K562 (cell line): ENCODE measurements around the gene THYN1. TPM values are rescaled to one million over a fixed set of nuclear protein-coding genes. Genes with fewer than 3 reads are reported as not detected.

ENCODE experiments used
- EZH2 ChIP-seq: IDR thresholded peaks from 2 replicates; pipeline ENCODE4 v1.6.1; 2012; ENCODE audit warnings: low read depth, mild to moderate bottlenecking, inconsistent platforms, low read length, borderline replicate concordance
- GATAD2B ChIP-seq: fragments of 450-650 bp; IDR thresholded peaks from 2 replicates; pipeline ENCODE4 v1.6.1; 2017; ENCODE audit warnings: mild to moderate bottlenecking, borderline replicate concordance
- MTF1 ChIP-seq: fragments of 250-450 bp; sonication (Bioruptor Pico); IDR thresholded peaks from 2 replicates; pipeline ENCODE4 v1.9.0; 2021; ENCODE audit warnings: moderate library complexity, mild to moderate bottlenecking, inconsistent platforms, borderline replicate concordance
- NCOR1 ChIP-seq: fragments of 450-650 bp; IDR thresholded peaks from 2 replicates; pipeline ENCODE4 v1.6.1; 2016; ENCODE audit warnings: mild to moderate bottlenecking, moderate library complexity
- RFX5 ChIP-seq: IDR thresholded peaks from 2 replicates; pipeline ENCODE4 v1.6.1; 2011; ENCODE audit warnings: low read depth, mild to moderate bottlenecking, improper control_type of control experiment, low read length
- ZBTB17 ChIP-seq: fragments of 450-650 bp; formaldehyde crosslinking; IDR thresholded peaks from 2 replicates; pipeline ENCODE4 v1.4.0; 2020; ENCODE audit warnings: mild to moderate bottlenecking
- ZNF41 ChIP-seq: fragments of 250-450 bp; sonication (Bioruptor Pico); conservative IDR thresholded peaks from 2 replicates; pipeline ENCODE4 v1.4.0; 2020; ENCODE audit warnings: mild to moderate bottlenecking
- ZNF644 ChIP-seq: fragments of 200-800 bp; sonication (Bioruptor generic); IDR thresholded peaks from 2 replicates; pipeline ENCODE4 v1.6.1; 2016; ENCODE audit warnings: low read depth, missing genetic modification characterization, missing compliant biosample characterization
- polyA plus RNA-seq, 8 experiments: library from polyadenylated mRNA; depleted of rRNA in 4 of 8; stranded (reverse) in 5 of 8; unstranded in 3 of 8; fragments of >200 nt; fragmentation: Nextera tagmentation in 2 of 8; fragmentation: Illumina TruSeq in 1 of 8; extraction: Ambion mirVana in 2 of 8; extraction: Trizol in 1 of 8; gene quantifications; 2 replicates each; pipeline versions ENCODE4 v1.2.1 to v1.2.3, GENCODE V29; 2011 to 2014; ENCODE audit warnings: inconsistent platforms in 1 of 8, missing spikeins in 1 of 8
- total RNA-seq, 7 experiments: library from RNA; depleted of rRNA in 6 of 7; stranded (reverse); fragments of >200 nt in 6 of 7; fragmentation: Illumina TruSeq in 2 of 7; extraction: Trizol in 2 of 7; gene quantifications; 2 replicates each; pipeline versions ENCODE4 v1.2.1 to v1.2.3, GENCODE V29; 2011 to 2021; ENCODE audit warnings: low replicate concordance in 1 of 7
- TF ChIP-seq, protein P1 (sequence below): conservative IDR thresholded peaks from 2 replicates; pipeline ENCODE4 v1.6.1; 2011; ENCODE audit warnings: low read depth, mild to moderate bottlenecking, low read length; ENCODE audit not compliant: control insufficient read depth
- TF ChIP-seq, protein P2 (sequence below), 3 experiments: fragments of 200-800 bp in 1 of 3; sonication (Bioruptor generic) in 1 of 3; sonication (generic) in 1 of 3; formaldehyde crosslinking in 1 of 3; IDR thresholded peaks; 2 replicates each; pipeline versions ENCODE4 v1.6.1 to v1.8.0; 2016 to 2022; ENCODE audit warnings: mild to moderate bottlenecking in 2 of 3, missing compliant biosample characterization in 2 of 3, missing genetic modification characterization in 2 of 3, missing genetic modification reagents in 1 of 3
- TF ChIP-seq, protein P3 (sequence below): fragments of 200-800 bp; sonication (Bioruptor generic); IDR thresholded peaks from 2 replicates; pipeline ENCODE4 v1.6.1; 2017; ENCODE audit warnings: missing genetic modification characterization, missing compliant biosample characterization
- TF ChIP-seq, protein P4 (sequence below), 2 experiments: fragments of 450-650 bp; formaldehyde crosslinking in 1 of 2; IDR thresholded peaks; 2 replicates each; pipeline versions ENCODE4 v1.4.0 to v1.6.1; 2014 to 2020; ENCODE audit warnings: mild to moderate bottlenecking in 2 of 2, borderline replicate concordance in 1 of 2, low read depth in 1 of 2

The THYN1 gene
- total and polyA plus RNA-seq, 9 of the 15 experiments (the other 6 are each of a cell fraction or from before 2014, with no cell fraction given), result 54.9 to 279 (median 104) TPM

DNA sequence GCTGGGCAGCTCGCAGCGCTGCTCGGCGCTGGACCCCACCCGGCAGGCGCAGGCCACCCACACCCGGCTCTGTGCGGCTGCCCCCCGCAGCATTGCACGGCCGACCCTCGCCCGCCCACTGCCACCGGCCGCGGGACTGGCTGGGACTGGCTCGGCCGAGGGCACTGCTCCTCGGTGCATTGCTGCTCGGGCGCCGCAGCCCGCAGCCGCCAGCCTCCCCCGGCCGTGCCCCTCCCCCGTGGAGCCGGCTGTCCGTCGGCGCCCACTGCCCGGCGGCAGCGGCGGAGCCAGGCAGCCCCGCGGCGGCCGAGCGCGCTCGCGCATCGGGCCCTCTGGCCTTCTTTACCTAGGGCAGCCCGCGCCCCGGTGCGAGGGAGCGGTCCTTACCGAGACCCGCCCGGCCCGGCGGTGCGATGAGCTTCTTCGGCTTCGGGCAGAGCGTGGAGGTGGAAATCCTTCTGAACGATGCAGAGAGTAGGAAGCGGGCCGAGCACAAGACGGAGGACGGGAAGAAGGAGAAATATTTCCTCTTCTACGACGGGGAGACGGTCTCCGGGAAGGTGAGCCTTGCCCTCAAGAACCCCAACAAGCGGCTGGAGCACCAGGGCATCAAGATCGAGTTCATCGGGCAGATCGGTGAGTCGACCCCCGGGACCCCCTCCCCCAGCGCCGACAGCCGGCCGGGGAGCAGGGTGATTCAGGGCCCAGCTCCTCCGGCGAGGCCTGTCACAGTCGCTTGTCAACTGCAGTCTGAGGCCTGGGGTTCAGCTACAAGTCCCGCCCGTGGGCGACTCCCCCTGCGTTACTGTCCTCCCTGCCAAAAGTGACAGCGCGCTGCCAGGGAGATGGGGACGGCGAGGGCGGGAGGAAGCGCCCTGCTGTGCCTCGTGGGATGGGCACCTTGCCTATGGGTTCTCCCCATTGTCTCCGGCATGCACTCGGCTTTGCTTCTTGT lies 28.2 kb downstream of the THYN1 start (continued):
- TF ChIP-seq, protein P1, sequence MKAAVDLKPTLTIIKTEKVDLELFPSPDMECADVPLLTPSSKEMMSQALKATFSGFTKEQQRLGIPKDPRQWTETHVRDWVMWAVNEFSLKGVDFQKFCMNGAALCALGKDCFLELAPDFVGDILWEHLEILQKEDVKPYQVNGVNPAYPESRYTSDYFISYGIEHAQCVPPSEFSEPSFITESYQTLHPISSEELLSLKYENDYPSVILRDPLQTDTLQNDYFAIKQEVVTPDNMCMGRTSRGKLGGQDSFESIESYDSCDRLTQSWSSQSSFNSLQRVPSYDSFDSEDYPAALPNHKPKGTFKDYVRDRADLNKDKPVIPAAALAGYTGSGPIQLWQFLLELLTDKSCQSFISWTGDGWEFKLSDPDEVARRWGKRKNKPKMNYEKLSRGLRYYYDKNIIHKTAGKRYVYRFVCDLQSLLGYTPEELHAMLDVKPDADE, result peak; percentile 43; the same call in 1 of the 2 replicates
- TF ChIP-seq RFX5 (no peak), MTF1 (CRISPR knock-in tag) (no peak), NCOR1 (no peak), EZH2 (no peak), ZBTB17 (CRISPR knock-in tag) (no peak), ZNF644 (no peak), GATAD2B (peak; percentile 85; the same call in 1 of the 2 replicates), ZNF41 (no peak)
- TF ChIP-seq, protein P2, sequence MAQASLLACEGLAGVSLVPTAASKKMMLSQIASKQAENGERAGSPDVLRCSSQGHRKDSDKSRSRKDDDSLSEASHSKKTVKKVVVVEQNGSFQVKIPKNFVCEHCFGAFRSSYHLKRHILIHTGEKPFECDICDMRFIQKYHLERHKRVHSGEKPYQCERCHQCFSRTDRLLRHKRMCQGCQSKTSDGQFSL (CRISPR knock-in tag; IDR thresholded peaks at IDR 0.05), result no peak
- TF ChIP-seq, protein P2 (tag; IDR thresholded peaks at IDR 0.05), result no peak
- TF ChIP-seq, protein P3, sequence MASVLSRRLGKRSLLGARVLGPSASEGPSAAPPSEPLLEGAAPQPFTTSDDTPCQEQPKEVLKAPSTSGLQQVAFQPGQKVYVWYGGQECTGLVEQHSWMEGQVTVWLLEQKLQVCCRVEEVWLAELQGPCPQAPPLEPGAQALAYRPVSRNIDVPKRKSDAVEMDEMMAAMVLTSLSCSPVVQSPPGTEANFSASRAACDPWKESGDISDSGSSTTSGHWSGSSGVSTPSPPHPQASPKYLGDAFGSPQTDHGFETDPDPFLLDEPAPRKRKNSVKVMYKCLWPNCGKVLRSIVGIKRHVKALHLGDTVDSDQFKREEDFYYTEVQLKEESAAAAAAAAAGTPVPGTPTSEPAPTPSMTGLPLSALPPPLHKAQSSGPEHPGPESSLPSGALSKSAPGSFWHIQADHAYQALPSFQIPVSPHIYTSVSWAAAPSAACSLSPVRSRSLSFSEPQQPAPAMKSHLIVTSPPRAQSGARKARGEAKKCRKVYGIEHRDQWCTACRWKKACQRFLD (CRISPR knock-in tag), result peak; percentile 28; the same call in 1 of the 2 replicates
- TF ChIP-seq, protein P4, sequence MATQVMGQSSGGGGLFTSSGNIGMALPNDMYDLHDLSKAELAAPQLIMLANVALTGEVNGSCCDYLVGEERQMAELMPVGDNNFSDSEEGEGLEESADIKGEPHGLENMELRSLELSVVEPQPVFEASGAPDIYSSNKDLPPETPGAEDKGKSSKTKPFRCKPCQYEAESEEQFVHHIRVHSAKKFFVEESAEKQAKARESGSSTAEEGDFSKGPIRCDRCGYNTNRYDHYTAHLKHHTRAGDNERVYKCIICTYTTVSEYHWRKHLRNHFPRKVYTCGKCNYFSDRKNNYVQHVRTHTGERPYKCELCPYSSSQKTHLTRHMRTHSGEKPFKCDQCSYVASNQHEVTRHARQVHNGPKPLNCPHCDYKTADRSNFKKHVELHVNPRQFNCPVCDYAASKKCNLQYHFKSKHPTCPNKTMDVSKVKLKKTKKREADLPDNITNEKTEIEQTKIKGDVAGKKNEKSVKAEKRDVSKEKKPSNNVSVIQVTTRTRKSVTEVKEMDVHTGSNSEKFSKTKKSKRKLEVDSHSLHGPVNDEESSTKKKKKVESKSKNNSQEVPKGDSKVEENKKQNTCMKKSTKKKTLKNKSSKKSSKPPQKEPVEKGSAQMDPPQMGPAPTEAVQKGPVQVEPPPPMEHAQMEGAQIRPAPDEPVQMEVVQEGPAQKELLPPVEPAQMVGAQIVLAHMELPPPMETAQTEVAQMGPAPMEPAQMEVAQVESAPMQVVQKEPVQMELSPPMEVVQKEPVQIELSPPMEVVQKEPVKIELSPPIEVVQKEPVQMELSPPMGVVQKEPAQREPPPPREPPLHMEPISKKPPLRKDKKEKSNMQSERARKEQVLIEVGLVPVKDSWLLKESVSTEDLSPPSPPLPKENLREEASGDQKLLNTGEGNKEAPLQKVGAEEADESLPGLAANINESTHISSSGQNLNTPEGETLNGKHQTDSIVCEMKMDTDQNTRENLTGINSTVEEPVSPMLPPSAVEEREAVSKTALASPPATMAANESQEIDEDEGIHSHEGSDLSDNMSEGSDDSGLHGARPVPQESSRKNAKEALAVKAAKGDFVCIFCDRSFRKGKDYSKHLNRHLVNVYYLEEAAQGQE (IDR thresholded peaks at IDR 0.05; ENCODE audit: borderline replicate concordance), result 0 out of 2 replicates have a peak, but pooled peaks have one; percentile 30
- TF ChIP-seq, protein P4 (CRISPR knock-in tag; IDR thresholded peaks at IDR 0.05; ENCODE audit: low read depth), result no peak
